Measurements from ENCODE around the gene SPECC1.
"Not testable (repeated sequence)": the region's sequence is repeated elsewhere in the genome, so short reads cannot be mapped to it uniquely, and the experiment has no call there.

Gene SPECC1

GRCh38 chr17:20010936-20011335 lies 1.8 kb downstream of the SPECC1 start:
- DNase-seq (ENCODE audit: low spot score), result no peak

- no peak for DNase-seq (ENCODE audit: low spot score)
Observed at GRCh38 chr17:20012017-20012536, 2.9 kb downstream of the SPECC1 start.

GRCh38 chr17:20016475-20016992 lies 7.4 kb downstream of the SPECC1 start:
- not testable (repeated sequence) for DNase-seq (ENCODE audit: low spot score)

- DNase-seq (ENCODE audit: low spot score), result no peak
Observed at GRCh38 chr17:20022701-20023100, 13.5 kb downstream of the SPECC1 start.

- DNase-seq (ENCODE audit: low spot score), result no peak
Observed at GRCh38 chr17:20026960-20027359, 17.8 kb downstream of the SPECC1 start.

- no peak for DNase-seq (ENCODE audit: low spot score)
Observed at GRCh38 chr17:20028443-20028842, 19.3 kb downstream of the SPECC1 start.

GRCh38 chr17:20032636-20033035 lies 23.5 kb downstream of the SPECC1 start:
- DNase-seq (ENCODE audit: low spot score), result no peak

- DNase-seq (ENCODE audit: low spot score), result no peak
Observed at GRCh38 chr17:20033415-20033814, 24.3 kb downstream of the SPECC1 start.

- no peak for DNase-seq (ENCODE audit: low spot score)
Observed at GRCh38 chr17:20035501-20035900, 26.3 kb downstream of the SPECC1 start.

GRCh38 chr17:20037286-20037685 lies 28.1 kb downstream of the SPECC1 start:
- not testable (repeated sequence) for DNase-seq (ENCODE audit: low spot score)

GRCh38 chr17:20039037-20039436 lies 29.9 kb downstream of the SPECC1 start:
- DNase-seq (ENCODE audit: low spot score), result no peak

GRCh38 chr17:20040216-20040615 lies 31.1 kb downstream of the SPECC1 start:
- DNase-seq (ENCODE audit: low spot score), result no peak

GRCh38 chr17:20043021-20043420 lies 33.9 kb downstream of the SPECC1 start:
- DNase-seq (ENCODE audit: low spot score), result no peak

- DNase-seq (ENCODE audit: low spot score), result no peak
Observed at GRCh38 chr17:20045476-20045875, 36.3 kb downstream of the SPECC1 start.

- no peak for DNase-seq (ENCODE audit: low spot score)
Observed at GRCh38 chr17:20046629-20047028, 37.5 kb downstream of the SPECC1 start.

- no peak for DNase-seq (ENCODE audit: low spot score)
Observed at GRCh38 chr17:20051624-20052023, 42.5 kb downstream of the SPECC1 start.

- no peak for DNase-seq (ENCODE audit: low spot score)
Observed at GRCh38 chr17:20053361-20053964, 44.3 kb downstream of the SPECC1 start.

GRCh38 chr17:20059728-20060188 lies 50.6 kb downstream of the SPECC1 start:
- no peak for DNase-seq (ENCODE audit: low spot score)

- no peak for DNase-seq (ENCODE audit: low spot score)
Observed at GRCh38 chr17:20063665-20064648, 54.8 kb downstream of the SPECC1 start.

GRCh38 chr17:20066253-20066652 lies 57.1 kb downstream of the SPECC1 start:
- DNase-seq (ENCODE audit: low spot score), result no peak

GRCh38 chr17:20067711-20068110 lies 58.6 kb downstream of the SPECC1 start:
- DNase-seq (ENCODE audit: low spot score), result no peak

- no peak for DNase-seq (ENCODE audit: low spot score)
Observed at GRCh38 chr17:20068445-20068844, 59.3 kb downstream of the SPECC1 start.

All from NAMALWA (cell line).